Measurements from ENCODE around the gene DZIP3.

- TF ChIP-seq EZH2phosphoT487 (IDR thresholded peaks at IDR 0.05; ENCODE audit: insufficient read depth, low read depth) = no peak
- no peak for TF ChIP-seq EZH2 (IDR thresholded peaks at IDR 0.05; ENCODE audit: insufficient read depth, poor library complexity, severe bottlenecking)
Observed at GRCh38 chr3:108667312-108667711, 77.8 kb downstream of the DZIP3 start.

Measured in GM23248 (cell line).